HG02973 (cell line): ENCODE measurements around the gene MINDY4.
"Not testable (repeated sequence)": the region's sequence is repeated elsewhere in the genome, so short reads cannot be mapped to it uniquely, and the experiment has no call there.

ENCODE experiments used
- ATAC-seq: cut with Tn5 transposase; IDR thresholded peaks from one replicate; pipeline ENCODE4 v1.9.1; 2021; ENCODE audit warnings: moderate library complexity; ENCODE audit not compliant: unreplicated experiment

Gene MINDY4

GRCh38 chr7:30831936-30832335 is 60.7 kb downstream of the MINDY4 start:
- no peak for ATAC-seq

- not testable (repeated sequence) for ATAC-seq
Observed at GRCh38 chr7:30834017-30834674, 62.9 kb downstream of the MINDY4 start.

- ATAC-seq = no peak
Observed at GRCh38 chr7:30835396-30835915, 64.2 kb downstream of the MINDY4 start.

GRCh38 chr7:30836991-30837390 is 65.8 kb downstream of the MINDY4 start:
- ATAC-seq = no peak

- no peak for ATAC-seq
Observed at GRCh38 chr7:30837581-30837980, 66.4 kb downstream of the MINDY4 start.

- ATAC-seq = no peak
Observed at GRCh38 chr7:30838008-30838407, 66.8 kb downstream of the MINDY4 start.

GRCh38 chr7:30840141-30841024 is 69.2 kb downstream of the MINDY4 start:
- no peak for ATAC-seq

GRCh38 chr7:30841025-30841735 is 70.0 kb downstream of the MINDY4 start:
- no peak for ATAC-seq

GRCh38 chr7:30841801-30842541 is 70.8 kb downstream of the MINDY4 start:
- no peak for ATAC-seq

- no peak for ATAC-seq
Observed at GRCh38 chr7:30842542-30843451, 71.6 kb downstream of the MINDY4 start.

GRCh38 chr7:30843741-30844482 is 72.7 kb downstream of the MINDY4 start:
- ATAC-seq = no peak

GRCh38 chr7:30844483-30844874 is 73.3 kb downstream of the MINDY4 start:
- no peak for ATAC-seq

- no peak for ATAC-seq
Observed at GRCh38 chr7:30844916-30845315, 73.7 kb downstream of the MINDY4 start.

- ATAC-seq = no peak
Observed at GRCh38 chr7:30845426-30846135, 74.4 kb downstream of the MINDY4 start.

GRCh38 chr7:30846378-30846777 is 75.2 kb downstream of the MINDY4 start:
- no peak for ATAC-seq

GRCh38 chr7:30848121-30848855 is 77.1 kb downstream of the MINDY4 start:
- ATAC-seq = no peak

GRCh38 chr7:30849565-30849964 is 78.3 kb downstream of the MINDY4 start:
- ATAC-seq = no peak

- no peak for ATAC-seq
Observed at GRCh38 chr7:30850426-30850825, 79.2 kb downstream of the MINDY4 start.
